ENCODE results near the gene CHST11.

- TF ChIP-seq POLR2A (IDR thresholded peaks at IDR 0.05; ENCODE audit: low read length) (no peak), GATA1 (IDR thresholded peaks at IDR 0.05; ENCODE audit: low read depth, low read length) (no peak)
Observed at GRCh38 chr12:104716172-104716571, 259.4 kb downstream of the CHST11 start.
